Measurements from ENCODE around the gene AMD1. TPM values are rescaled to one million over a fixed set of nuclear protein-coding genes. Genes with fewer than 3 reads are reported as not detected.
A peak's percentile ranks its signal among the peaks of the same experiment; 100 is the strongest.

Gene AMD1
- total and polyA plus RNA-seq, 9 of the 15 experiments (the other 6 are each of a cell fraction or from before 2014, with no cell fraction given), result 60.0 to 151 (median 85.6) TPM

DNA sequence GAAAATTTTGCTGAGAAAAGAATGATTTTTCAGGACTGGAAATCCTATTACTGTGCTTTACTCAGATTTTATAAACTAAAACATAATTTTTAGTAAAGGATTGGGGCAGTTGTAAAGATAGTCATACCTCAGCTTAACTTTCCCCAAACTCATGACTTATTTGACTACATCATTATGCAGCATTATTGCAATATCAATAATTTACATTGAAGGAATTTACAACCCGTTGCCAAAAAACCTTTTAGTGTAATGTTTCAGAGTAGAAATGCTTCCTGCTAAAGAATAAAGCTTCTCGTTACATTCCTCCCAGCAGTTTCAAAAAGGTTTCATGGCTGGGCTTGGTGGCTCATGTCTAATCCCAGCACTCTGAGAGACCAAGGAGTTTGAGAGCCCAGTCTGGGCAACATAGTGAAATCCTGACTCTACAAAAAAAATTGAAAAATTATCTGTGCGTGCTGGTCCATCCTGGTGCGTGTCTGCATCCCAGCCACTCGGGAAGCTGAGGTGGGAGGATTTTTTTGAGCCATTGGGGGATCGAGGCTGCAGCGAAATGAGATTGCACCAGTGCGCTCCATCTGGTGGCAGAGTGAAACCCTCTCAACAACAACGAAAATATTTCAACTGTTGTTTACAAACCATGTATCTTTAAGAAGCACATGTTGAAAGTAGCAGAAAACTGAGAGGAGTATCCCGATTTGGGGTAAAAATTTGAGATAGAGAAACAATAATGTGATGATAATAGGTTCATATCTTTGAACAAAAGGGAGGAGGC lies 4.4 kb downstream of the AMD1 start (continued):
- TF ChIP-seq, protein P1, sequence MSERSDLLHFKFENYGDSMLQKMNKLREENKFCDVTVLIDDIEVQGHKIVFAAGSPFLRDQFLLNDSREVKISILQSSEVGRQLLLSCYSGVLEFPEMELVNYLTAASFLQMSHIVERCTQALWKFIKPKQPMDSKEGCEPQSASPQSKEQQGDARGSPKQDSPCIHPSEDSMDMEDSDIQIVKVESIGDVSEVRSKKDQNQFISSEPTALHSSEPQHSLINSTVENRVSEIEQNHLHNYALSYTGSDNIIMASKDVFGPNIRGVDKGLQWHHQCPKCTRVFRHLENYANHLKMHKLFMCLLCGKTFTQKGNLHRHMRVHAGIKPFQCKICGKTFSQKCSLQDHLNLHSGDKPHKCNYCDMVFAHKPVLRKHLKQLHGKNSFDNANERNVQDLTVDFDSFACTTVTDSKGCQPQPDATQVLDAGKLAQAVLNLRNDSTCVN (CRISPR knock-in tag; IDR thresholded peaks at IDR 0.05), result no peak
- TF ChIP-seq ZBTB1 (CRISPR knock-in tag; IDR thresholded peaks at IDR 0.05; ENCODE audit: borderline replicate concordance, low read depth) (no peak), SMAD4 (CRISPR knock-in tag; conservative IDR thresholded peaks at IDR 0.05) (0 out of 2 replicates have a peak, but pooled peaks have one; percentile 18), ILK (tag; IDR thresholded peaks at IDR 0.05; ENCODE audit: borderline replicate concordance, low read depth) (no peak), RBM34 (IDR thresholded peaks at IDR 0.05; ENCODE audit: borderline replicate concordance, insufficient read depth, low read length) (no peak), PHF8 (IDR thresholded peaks at IDR 0.05; ENCODE audit: borderline replicate concordance, low read length) (no peak), NR2F6 (CRISPR knock-in tag; IDR thresholded peaks at IDR 0.05) (no peak), ZKSCAN1 (IDR thresholded peaks at IDR 0.05; ENCODE audit: low read depth, low read length) (no peak), MAFK (IDR thresholded peaks at IDR 0.05; ENCODE audit: low read length) (no peak), AFF4 (CRISPR knock-in tag; IDR thresholded peaks at IDR 0.05) (no peak), ZNF699 (CRISPR knock-in tag; IDR thresholded peaks at IDR 0.05; ENCODE audit: insufficient replicate concordance) (no peak), RBM39 (optimal IDR thresholded peaks at IDR 0.05; ENCODE audit: low read depth, low read length) (no peak), TSC22D4 (tag; IDR thresholded peaks at IDR 0.05) (no peak), SRSF7 (optimal IDR thresholded peaks at IDR 0.05; ENCODE audit: low read depth, low read length) (no peak), FOXK1 (CRISPR knock-in tag; IDR thresholded peaks at IDR 0.05; ENCODE audit: borderline replicate concordance) (peak; percentile 66; the same call in 1 of the 2 replicates), TARDBP (IDR thresholded peaks at IDR 0.05) (no peak), SP2 (IDR thresholded peaks at IDR 0.05; ENCODE audit: extremely low read depth, low read depth, low read length, poor library complexity, severe bottlenecking) (no peak), ZFP36 (IDR thresholded peaks at IDR 0.05; ENCODE audit: low read depth, low read length, partially characterized antibody) (no peak), MCM3 (IDR thresholded peaks at IDR 0.05) (no peak)
- TF ChIP-seq, protein P2, sequence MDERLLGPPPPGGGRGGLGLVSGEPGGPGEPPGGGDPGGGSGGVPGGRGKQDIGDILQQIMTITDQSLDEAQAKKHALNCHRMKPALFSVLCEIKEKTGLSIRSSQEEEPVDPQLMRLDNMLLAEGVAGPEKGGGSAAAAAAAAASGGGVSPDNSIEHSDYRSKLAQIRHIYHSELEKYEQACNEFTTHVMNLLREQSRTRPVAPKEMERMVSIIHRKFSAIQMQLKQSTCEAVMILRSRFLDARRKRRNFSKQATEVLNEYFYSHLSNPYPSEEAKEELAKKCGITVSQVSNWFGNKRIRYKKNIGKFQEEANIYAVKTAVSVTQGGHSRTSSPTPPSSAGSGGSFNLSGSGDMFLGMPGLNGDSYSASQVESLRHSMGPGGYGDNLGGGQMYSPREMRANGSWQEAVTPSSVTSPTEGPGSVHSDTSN (CRISPR knock-in tag; IDR thresholded peaks at IDR 0.05; ENCODE audit: low read depth), result no peak
- TF ChIP-seq, protein P2 (tag; conservative IDR thresholded peaks at IDR 0.05; ENCODE audit: low read depth), result no peak
